ENCODE data around the gene QRICH2.
"Not testable (repeated sequence)": the region's sequence is repeated elsewhere in the genome, so short reads cannot be mapped to it uniquely, and the experiment has no call there.

The QRICH2 gene

GRCh38 chr17:76318586-76318985, 10.5 kb upstream of the QRICH2 start:
- DNase-seq, result no peak

GRCh38 chr17:76317535-76317934, 9.5 kb upstream of the QRICH2 start:
- DNase-seq, result no peak

- DNase-seq, result no peak
These were observed 6.5 kb upstream of the QRICH2 start for GRCh38 chr17:76314392-76315227.

- no peak for DNase-seq
These were observed 4.7 kb upstream of the QRICH2 start for GRCh38 chr17:76312735-76313134.

GRCh38 chr17:76309461-76309860, 1.4 kb upstream of the QRICH2 start:
- DNase-seq, result no peak

GRCh38 chr17:76307299-76307965, 644 bp downstream of the QRICH2 start:
- DNase-seq, result no peak

GRCh38 chr17:76305135-76305454, 3.0 kb downstream of the QRICH2 start:
- DNase-seq, result not testable (repeated sequence)

GRCh38 chr17:76304226-76305134, 3.6 kb downstream of the QRICH2 start:
- DNase-seq, result no peak

GRCh38 chr17:76297436-76297835, 10.6 kb downstream of the QRICH2 start:
- DNase-seq, result no peak

- DNase-seq, result no peak
These were observed 11.2 kb downstream of the QRICH2 start for GRCh38 chr17:76296889-76297288.

- DNase-seq, result no peak
These were observed 11.9 kb downstream of the QRICH2 start for GRCh38 chr17:76296186-76296585.

- DNase-seq, result no peak
These were observed 15.0 kb downstream of the QRICH2 start for GRCh38 chr17:76293106-76293505.

- DNase-seq, result no peak
These were observed 15.5 kb downstream of the QRICH2 start for GRCh38 chr17:76292567-76292966.

- no peak for DNase-seq
These were observed 26.3 kb downstream of the QRICH2 start for GRCh38 chr17:76281573-76282371.

GRCh38 chr17:76280650-76281049, 27.4 kb downstream of the QRICH2 start:
- no peak for DNase-seq

- DNase-seq, result no peak
These were observed 28.3 kb downstream of the QRICH2 start for GRCh38 chr17:76279742-76280287.

GRCh38 chr17:76278952-76279741, 28.9 kb downstream of the QRICH2 start:
- peak; percentile 56 to 86 (median 75) for DNase-seq

- DNase-seq, result no peak
These were observed 29.7 kb downstream of the QRICH2 start for GRCh38 chr17:76278268-76278908.

GRCh38 chr17:76277300-76278267, 30.5 kb downstream of the QRICH2 start:
- no peak for DNase-seq

Data from NCI-H1417 (cell line).